ENCODE data around the gene BMPR1B. TPM values are rescaled to one million over a fixed set of nuclear protein-coding genes. Genes with fewer than 3 reads are reported as not detected.

Gene BMPR1B
- total RNA-seq, 1 donor from 2014 or later = not detected

DNA sequence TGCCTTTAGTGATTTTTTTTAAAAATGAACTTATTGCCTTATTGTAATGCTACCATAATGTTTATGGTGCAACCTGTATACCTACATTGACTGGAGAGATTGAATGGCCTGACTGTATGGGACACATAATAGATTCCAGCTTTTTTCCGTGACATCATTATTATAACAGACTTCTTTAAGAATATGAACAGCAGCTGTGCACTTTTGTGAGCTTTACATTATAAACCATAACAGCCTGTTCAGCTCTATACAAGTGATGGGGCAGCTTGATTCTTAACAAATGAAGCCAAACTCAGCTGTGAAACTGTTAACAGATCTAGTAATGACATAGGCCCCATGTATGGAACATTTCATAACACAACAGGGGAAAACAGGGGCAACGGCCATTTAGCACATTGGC lies 187.0 kb downstream of the BMPR1B start:
- ATAC-seq (ENCODE audit: low read depth) = no peak

DNA sequence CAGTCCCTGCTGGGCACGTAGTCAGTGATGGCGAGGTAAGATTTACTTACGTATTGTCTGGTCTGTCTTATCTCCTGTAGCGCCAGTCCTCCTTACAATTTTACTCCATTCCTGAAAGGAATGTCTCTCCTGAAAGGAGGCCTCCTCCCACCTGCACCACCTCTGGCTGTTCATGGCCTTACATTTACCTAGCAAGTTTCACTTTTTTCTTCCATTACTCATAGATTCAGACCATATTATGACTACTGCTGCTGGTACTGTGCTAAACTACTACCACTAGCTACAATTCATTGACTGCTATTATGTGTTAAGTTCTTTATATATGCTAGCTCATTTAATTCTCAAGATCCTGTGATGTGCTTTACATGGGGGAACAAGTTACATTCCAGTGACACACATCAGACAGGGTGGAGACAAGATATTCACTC lies 189.9 kb downstream of the BMPR1B start:
- Mint-ChIP-seq H3K27me3 (no peaks in the 10 kb centered on the region), H3K4me3 (no peak overlapping the region), H3K27ac (no peak overlapping the region), H3K36me3 (ENCODE audit: low read depth) (no peaks in the 10 kb centered on the region), H3K4me1 (no peaks in the 10 kb centered on the region), H3K9me3 (peaks cover 2% of the 10 kb centered on the region)
- intact Hi-C loops (cut with micrococcal nuclease) = no loop called here
- DNase-seq (no peak), ATAC-seq (ENCODE audit: low read depth) (no peak)
- ChIA-PET CTCF (no interaction called here), POLR2A (no interaction called here)
- TF ChIP-seq, protein P1, sequence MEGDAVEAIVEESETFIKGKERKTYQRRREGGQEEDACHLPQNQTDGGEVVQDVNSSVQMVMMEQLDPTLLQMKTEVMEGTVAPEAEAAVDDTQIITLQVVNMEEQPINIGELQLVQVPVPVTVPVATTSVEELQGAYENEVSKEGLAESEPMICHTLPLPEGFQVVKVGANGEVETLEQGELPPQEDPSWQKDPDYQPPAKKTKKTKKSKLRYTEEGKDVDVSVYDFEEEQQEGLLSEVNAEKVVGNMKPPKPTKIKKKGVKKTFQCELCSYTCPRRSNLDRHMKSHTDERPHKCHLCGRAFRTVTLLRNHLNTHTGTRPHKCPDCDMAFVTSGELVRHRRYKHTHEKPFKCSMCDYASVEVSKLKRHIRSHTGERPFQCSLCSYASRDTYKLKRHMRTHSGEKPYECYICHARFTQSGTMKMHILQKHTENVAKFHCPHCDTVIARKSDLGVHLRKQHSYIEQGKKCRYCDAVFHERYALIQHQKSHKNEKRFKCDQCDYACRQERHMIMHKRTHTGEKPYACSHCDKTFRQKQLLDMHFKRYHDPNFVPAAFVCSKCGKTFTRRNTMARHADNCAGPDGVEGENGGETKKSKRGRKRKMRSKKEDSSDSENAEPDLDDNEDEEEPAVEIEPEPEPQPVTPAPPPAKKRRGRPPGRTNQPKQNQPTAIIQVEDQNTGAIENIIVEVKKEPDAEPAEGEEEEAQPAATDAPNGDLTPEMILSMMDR (IDR thresholded peaks at IDR 0.05) = no peak

More for the DNA sequence above, 187.0 kb downstream of the BMPR1B start:
- Mint-ChIP-seq H3K36me3 (ENCODE audit: low read depth) (no peaks in the 10 kb centered on the region), H3K4me3 (no peak overlapping the region), H3K27ac (no peak overlapping the region), H3K27me3 (no peaks in the 10 kb centered on the region), H3K9me3 (no peaks in the 10 kb centered on the region), H3K4me1 (no peaks in the 10 kb centered on the region)
- ChIA-PET CTCF (no interaction called here), POLR2A (no interaction called here)
- TF ChIP-seq, protein P1 (IDR thresholded peaks at IDR 0.05) = no peak
- DNase-seq = no peak
- intact Hi-C loops (cut with micrococcal nuclease) = no loop called here

DNA sequence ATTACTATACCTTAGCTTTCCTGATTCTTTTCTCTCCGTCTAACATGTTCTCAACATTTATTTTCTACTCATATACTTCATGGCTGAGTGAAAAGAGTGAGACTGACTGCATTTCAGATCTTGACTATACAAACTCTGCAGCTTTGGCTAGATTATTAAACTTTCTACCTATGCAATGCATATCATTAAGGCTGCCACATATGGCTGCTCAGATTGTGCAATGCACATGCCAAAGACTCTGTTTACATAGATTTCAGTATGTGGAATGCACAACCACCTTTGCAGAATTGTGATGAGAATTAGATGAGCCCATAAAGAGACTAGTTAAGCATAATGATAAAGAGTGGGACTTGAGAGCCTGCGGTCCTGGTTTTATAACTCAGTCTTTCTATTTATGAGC lies 196.5 kb downstream of the BMPR1B start:
- ATAC-seq (ENCODE audit: low read depth) = no peak
- no peak for DNase-seq
- ChIA-PET CTCF (no interaction called here), POLR2A (no interaction called here)
- TF ChIP-seq, protein P1 (IDR thresholded peaks at IDR 0.05) = no peak
- no peaks in the 10 kb centered on the region for H3K36me3 Mint-ChIP-seq (ENCODE audit: low read depth)
- intact Hi-C loops (cut with micrococcal nuclease) = no loop called here
- H3K9me3 Mint-ChIP-seq = peaks cover 2% of the 10 kb centered on the region
- H3K27ac Mint-ChIP-seq = no peak overlapping the region
- no peaks in the 10 kb centered on the region for H3K4me1 Mint-ChIP-seq
- no peaks in the 10 kb centered on the region for H3K27me3 Mint-ChIP-seq
- no peak overlapping the region for H3K4me3 Mint-ChIP-seq

DNA sequence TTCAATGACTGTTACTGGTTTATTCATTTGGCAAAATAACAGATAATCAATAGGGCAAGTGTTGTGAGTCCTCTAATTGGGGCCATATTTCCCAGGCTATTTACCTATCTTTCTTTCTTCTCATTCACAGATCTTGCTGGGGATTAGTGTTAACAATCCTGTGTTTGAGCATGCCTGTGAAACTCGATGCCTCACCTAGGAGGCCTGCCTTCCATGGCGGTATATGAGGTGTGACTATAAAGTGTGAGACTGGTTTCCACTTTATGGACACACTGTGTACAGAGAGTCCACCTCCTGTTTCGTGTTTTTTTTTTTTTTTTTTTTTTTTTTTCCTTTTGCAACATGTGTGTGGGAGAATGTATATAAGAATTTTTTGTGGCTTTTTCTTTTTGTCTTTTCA lies 199.3 kb downstream of the BMPR1B start:
- ATAC-seq (ENCODE audit: low read depth) (no peak), DNase-seq (no peak)
- CTCF ChIA-PET = no interaction called here
- Mint-ChIP-seq H3K36me3 (ENCODE audit: low read depth) (no peaks in the 10 kb centered on the region), H3K4me3 (no peak overlapping the region), H3K27me3 (no peaks in the 10 kb centered on the region), H3K4me1 (no peaks in the 10 kb centered on the region), H3K27ac (no peak overlapping the region), H3K9me3 (no peaks in the 10 kb centered on the region)
- POLR2A ChIA-PET = no interaction called here
- intact Hi-C loops (cut with micrococcal nuclease) = no loop called here
- TF ChIP-seq, protein P1 (IDR thresholded peaks at IDR 0.05) = no peak

DNA sequence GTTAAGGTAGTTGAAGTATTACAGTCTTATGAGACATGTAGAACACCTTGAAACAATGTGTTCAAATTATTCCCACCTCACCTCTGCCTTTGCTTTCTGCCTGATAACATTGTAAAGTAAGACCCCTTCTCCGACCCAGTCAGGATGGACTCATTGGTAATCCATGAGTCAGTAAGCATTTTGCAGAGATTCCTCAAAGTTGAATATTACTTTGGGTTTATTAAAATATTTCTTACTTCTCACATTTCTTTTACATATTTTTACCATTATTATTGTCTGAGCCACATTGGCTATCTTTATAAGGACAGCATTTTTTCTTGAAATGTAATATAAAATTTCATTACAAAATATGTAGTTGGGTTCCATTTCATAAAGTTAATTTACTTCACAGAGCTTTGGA lies 201.6 kb downstream of the BMPR1B start:
- Mint-ChIP-seq H3K4me1 (no peaks in the 10 kb centered on the region), H3K27me3 (no peaks in the 10 kb centered on the region), H3K27ac (no peak overlapping the region), H3K9me3 (peaks cover 5% of the 10 kb centered on the region), H3K4me3 (no peak overlapping the region), H3K36me3 (ENCODE audit: low read depth) (no peaks in the 10 kb centered on the region)
- ATAC-seq (ENCODE audit: low read depth) = no peak
- DNase-seq = no peak
- POLR2A ChIA-PET = no interaction called here
- TF ChIP-seq, protein P1 (IDR thresholded peaks at IDR 0.05) = no peak
- intact Hi-C loops (cut with micrococcal nuclease) = no loop called here
- CTCF ChIA-PET = no interaction called here
